Frontal cortex (tissue), 4 donors: Measurements from ENCODE around the gene SYTL2. TPM values are rescaled to one million over a fixed set of nuclear protein-coding genes. Genes with fewer than 3 reads are reported as not detected.
"Not testable (repeated sequence)": the region's sequence is repeated elsewhere in the genome, so short reads cannot be mapped to it uniquely, and the experiment has no call there.

Experiments
- DNase-seq, 2 donors: peaks; one replicate each; pipeline ENCODE4 v3.0.0; 2012; ENCODE audit warnings: low spot score in 2 of 2
- FAIRE-seq: peaks from 2 replicates; lab custom pipeline; 2012; peaks lifted over from hg19 to GRCh38; lab: Jason Lieb, UNC
- total RNA-seq: library from RNA; depleted of rRNA; stranded (reverse); fragments of >200 nt; gene quantifications from one replicate; pipeline ENCODE4 v1.2.3, GENCODE V29; 2014
- donor health status: control.
- donor health status: control.
- donor health status: control.

The SYTL2 gene
- total RNA-seq, 1 donor from 2014 or later, result 4.9 TPM

DNA sequence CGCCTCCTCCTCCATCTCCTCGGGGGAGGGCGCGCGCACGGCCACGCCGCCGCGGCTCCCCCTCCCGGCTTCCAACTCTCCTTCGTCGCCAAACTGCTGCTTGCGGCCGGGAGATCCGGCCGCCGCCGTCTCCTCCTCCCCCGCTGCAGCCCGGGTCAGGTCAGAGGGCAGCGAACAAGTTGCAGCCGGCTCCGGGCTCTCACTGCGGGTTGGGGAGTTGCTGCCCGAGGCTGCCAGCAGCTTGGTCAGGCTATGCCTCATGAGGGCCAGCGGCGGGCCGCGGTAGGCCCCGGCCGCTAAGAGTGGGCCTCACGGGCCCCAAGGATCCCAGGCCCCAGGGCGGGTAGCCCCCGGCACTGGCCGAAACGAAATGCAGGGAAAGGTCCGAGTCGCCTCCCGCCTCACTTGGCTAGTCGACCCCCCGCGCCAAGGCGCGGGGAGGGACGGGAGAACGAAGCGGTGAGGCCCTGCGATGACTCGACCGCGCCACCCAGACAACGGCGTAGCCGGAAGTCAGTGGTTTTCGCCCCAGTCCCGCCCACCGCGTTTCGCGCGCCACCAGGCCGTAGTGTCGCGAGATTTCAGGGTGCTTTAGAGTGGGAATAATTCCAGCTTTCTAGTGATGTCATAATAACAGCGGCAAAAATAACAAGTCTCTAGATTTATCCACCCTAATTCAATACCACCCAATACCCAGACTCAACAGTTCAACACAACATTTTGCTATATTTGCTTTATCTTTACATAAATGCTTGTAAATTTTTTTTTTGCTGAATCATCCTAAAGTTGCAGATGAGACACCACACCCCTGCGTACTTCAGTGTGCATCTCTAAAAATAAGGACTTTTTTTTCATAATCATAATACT lies 146.1 kb downstream of the SYTL2 start, which contains the start of gene CREBZF:
Gene CREBZF, minus strand, starts transcription at position 515 of the 867 bp plus-strand sequence. Its CDS starts 254 bp downstream, at position 261.
- FAIRE-seq (no peak), DNase-seq (peak; percentile 90 to 91)

DNA sequence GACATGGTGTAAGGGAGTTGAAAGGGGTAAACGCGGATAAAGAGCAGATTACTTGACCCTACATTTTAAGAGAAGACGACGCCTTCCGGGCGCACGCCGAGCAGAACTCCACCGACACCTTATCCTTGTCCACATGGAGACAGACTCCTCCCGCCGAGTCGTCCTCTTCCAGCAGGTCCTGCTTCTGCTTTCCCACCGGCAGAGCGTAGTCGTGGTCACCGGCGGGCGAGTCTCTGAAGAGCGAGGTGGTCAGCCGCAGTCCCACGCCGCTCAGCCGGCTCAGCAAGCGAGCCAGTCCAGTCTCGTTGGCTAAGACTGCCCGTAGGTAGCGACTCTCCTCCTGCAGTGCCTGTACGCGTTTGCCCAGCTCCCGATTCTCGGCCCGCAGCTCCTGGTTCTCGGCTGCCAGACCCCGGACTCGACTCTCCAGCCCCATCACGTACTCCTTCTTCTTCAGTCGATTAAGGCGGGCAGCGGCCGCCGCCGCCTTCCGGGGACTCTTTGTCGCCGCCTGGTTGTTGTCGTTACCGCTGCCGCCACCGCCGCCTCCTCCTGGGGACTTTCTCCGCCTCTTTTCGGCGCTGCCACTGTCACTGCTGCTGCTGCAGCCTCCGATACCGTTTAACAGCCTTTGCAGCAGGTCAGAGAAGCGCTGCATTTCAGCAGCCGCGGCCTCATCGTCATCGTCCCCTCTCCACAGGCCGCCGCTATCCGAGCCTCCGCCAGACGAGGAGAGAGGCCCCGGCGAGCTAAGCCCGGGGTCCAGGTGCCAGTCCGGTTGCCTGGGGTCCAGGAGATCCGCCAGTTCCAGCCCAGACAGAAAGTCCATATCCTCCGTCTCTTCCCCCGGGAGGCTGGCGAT lies 147.0 kb downstream of the SYTL2 start:
- DNase-seq (peak; percentile 64 to 69), FAIRE-seq (no peak)

DNA sequence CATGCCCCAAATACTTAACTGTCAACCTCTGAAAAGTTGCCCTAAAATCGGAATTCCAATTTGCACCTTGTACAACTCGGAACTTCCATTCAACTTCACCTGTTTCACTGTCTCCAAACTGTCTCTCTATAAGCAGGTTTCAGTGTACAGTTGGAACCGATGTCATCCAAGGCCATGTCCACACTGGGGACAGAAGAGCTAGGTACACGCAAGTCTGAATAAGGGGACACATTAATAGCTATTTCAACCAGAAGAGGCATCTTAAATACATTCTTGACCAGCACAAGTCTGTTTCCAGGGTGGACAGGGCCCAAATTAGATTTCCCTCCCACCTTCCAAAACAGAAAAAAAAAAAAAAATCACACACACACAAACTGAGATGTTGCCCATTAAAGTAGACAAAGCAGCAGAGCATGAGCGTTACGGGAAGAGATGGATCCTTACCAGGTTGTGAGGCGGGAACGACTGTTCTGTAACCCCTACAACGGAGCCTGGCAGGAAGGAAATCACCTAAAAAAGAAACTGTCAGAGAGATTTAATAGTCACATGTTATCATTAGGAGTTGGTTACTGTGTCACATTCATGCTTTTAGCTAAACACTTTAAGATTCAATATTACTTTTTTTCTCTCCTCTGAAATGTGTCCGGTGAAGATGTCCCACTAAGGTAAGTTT lies 147.7 kb downstream of the SYTL2 start:
- FAIRE-seq (no peak), DNase-seq (no peak)

DNA sequence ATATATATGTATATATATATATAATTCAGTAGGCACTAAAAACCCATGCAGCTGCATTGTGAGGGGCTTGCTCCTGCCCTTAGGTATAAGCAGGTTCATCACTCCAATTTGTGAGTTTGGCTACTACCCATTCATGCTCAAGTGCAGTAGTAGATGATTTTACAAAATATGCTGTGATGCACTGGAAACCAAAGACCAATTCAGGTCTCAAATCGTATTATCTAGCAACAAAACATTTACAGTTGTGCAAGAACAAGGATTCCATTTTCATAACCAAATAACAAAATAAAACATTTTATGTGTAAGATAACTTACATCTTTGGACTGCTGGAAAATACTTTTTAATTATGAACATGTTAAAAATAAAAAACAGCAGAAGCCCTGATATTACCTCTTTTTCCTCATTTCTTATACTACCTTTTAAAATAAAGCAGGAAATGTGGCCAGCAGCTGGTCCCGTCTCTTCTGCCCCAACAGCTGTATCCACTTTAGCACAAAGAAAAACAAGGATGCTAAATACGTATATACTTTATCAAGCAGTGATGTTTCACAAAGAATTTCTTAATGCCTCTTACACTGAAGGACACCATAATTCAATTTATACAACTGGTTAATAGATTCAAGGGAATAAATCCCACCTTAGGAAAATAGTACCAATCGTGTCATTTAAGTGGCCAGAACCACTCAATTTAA lies 148.8 kb downstream of the SYTL2 start:
- DNase-seq, result no peak
- no peak for FAIRE-seq

GRCh38 chr11:85658180-85658579 lies 152.8 kb downstream of the SYTL2 start:
- FAIRE-seq, result no peak
- no peak for DNase-seq

DNA sequence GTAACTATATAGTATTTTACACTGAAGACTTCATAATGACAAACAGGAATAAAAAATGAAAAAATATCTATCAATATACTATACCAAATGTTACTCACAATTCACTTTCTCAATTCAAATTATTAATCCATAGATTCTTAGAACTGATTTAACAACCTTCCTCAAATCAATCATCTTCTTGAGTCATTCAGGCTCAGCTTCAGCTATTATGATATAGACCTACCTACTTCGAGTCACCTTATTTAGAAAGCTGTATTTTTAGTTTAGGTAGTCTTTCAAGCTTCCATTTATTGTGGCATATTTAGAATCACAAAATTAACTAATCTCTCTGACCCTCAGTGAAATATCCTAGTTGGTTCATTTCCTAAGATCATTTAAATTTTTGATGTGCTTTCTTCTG lies 154.2 kb downstream of the SYTL2 start:
- no peak for FAIRE-seq
- DNase-seq, result no peak

DNA sequence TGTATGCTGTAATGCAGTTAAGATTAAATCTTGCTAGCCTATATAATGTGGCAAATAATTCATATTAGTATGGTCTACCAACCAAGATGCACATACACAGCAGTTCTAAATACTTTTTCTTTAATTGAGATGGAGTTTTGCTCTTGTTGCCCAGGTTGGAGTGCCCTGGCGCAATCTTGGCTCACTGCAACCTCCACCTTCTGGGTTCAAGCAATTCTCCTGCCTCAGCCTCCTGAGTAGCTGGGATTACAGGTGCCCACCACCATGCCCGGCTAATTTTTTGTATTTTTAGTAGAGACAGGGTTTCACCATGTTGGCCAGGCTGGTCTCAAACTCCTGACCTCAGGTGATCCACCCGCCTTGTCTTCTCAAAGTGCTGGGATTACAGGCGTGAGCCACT lies 156.6 kb downstream of the SYTL2 start:
- DNase-seq, FAIRE-seq: not testable (repeated sequence)

DNA sequence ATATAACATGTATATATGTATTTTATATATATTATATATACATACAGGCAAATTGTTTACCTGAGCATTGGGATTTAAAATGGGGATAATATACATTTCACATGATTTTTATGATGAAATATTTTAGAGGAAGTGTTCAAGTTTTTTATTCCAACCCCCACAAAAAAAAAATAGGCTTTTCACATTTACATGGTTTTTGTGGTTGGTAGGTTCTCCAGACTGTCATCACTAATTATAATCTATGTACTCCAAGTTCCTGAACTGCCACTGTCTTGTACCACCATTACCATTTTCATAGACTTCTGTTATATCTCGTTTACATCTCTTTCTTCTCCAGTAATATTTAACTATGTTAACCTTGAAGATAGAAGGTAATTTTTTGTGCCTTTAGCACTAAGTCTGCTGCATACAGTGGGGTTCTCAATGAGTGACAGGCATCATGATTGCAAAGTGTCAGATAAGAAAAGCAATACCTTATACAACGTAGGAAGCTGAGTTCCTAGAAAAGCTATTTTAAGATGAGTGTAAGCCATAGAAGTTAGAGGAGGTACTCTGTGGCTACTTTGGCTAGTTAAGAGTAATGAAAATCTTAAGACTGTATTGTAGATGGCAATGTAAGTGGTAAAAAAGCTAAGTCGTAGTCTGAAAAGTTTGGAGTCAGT lies 158.0 kb downstream of the SYTL2 start:
- FAIRE-seq (no peak), DNase-seq (no peak)

GRCh38 chr11:85651118-85651517 lies 159.8 kb downstream of the SYTL2 start:
- DNase-seq (no peak), FAIRE-seq (no peak)

- FAIRE-seq, result no peak
Observed at GRCh38 chr11:85647604-85648299, 163.2 kb downstream of the SYTL2 start, which contains the start of gene TMEM126A. TMEM126A (plus strand) TSS chr11:85647967; CDS start chr11:85650256, 2,289 bp downstream.

DNA sequence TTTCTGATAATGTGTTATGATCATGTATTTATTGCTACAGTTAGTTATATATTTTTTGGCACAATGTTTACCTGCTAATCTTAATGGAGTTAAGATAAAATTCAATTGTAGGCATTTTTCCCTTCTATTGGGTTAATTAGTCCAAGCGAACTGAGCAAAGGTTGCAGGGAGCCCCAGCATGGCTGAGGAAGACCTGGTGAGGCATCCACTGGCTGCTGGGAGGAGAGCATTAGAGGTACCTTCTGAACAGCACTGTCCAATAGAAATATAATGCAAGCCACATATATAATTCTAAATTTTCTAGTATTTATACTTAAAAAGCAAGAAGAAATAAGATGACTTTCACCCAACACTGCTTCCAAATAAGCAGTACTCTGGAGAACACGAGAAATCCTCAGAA lies 163.9 kb downstream of the SYTL2 start:
- DNase-seq (no peak), FAIRE-seq (no peak)

More at GRCh38 chr11:85647604-85648299, 163.2 kb downstream of the SYTL2 start, which contains the start of gene TMEM126A:
- peak; percentile 53 to 76 for DNase-seq

Other genes starting within 250 kb of the SYTL2 start
- 174 TPM for gene DLG2, start 183.8 kb downstream of the SYTL2 start, total RNA-seq
- 47.3 TPM for gene TMEM126B, start 182.5 kb downstream of the SYTL2 start, total RNA-seq
- gene TMEM126A, start 163.2 kb downstream of the SYTL2 start, total RNA-seq, result 33.8 TPM
- 78.3 TPM for gene CREBZF, start 146.0 kb downstream of the SYTL2 start, total RNA-seq
- gene CCDC89, start 124.9 kb downstream of the SYTL2 start, total RNA-seq, result 0.41 TPM
- gene CCDC83, start 44.2 kb upstream of the SYTL2 start, total RNA-seq, result not detected